ENCODE data around the gene SENP2.
"Not testable (repeated sequence)": the region's sequence is repeated elsewhere in the genome, so short reads cannot be mapped to it uniquely, and the experiment has no call there.

The SENP2 gene

GRCh38 chr3:185559706-185560090, 26.4 kb upstream of the SENP2 start:
- Histone ChIP-seq H3K36me3 (ENCODE audit: control insufficient read depth, insufficient read depth, low read length) (no peaks in the 10 kb centered on the region), H3K27me3 (ENCODE audit: control insufficient read depth, insufficient read depth, low read length) (no peaks in the 10 kb centered on the region), H3K4me1 (ENCODE audit: control insufficient read depth, insufficient read depth, low read length) (peaks cover 28% of the 10 kb centered on the region), H3K27ac (ENCODE audit: low read depth, low read length) (no peak overlapping the region), H3K9ac (ENCODE audit: low read depth, low read length) (no peak overlapping the region), H3K9me3 (ENCODE audit: control insufficient read depth, insufficient read depth, low read length) (no peaks in the 10 kb centered on the region), H3K4me3 (ENCODE audit: low read depth, low read length) (no peak overlapping the region)

- H3K9ac ChIP-seq (ENCODE audit: low read depth, low read length), result no peak overlapping the region
- H3K36me3 ChIP-seq (ENCODE audit: control insufficient read depth, insufficient read depth, low read length), result no peaks in the 10 kb centered on the region
- H3K27ac ChIP-seq (ENCODE audit: low read depth, low read length), result no peak overlapping the region
- no peaks in the 10 kb centered on the region for H3K9me3 ChIP-seq (ENCODE audit: control insufficient read depth, insufficient read depth, low read length)
- no peak overlapping the region for H3K4me3 ChIP-seq (ENCODE audit: low read depth, low read length)
- H3K4me1 ChIP-seq (ENCODE audit: control insufficient read depth, insufficient read depth, low read length), result peaks cover 28% of the 10 kb centered on the region
- no peaks in the 10 kb centered on the region for H3K27me3 ChIP-seq (ENCODE audit: control insufficient read depth, insufficient read depth, low read length)
Measured at GRCh38 chr3:185560676-185561075, 25.4 kb upstream of the SENP2 start.

- Histone ChIP-seq H3K9ac (ENCODE audit: low read depth, low read length) (no peak overlapping the region), H3K27me3 (ENCODE audit: control insufficient read depth, insufficient read depth, low read length) (no peaks in the 10 kb centered on the region), H3K36me3 (ENCODE audit: control insufficient read depth, insufficient read depth, low read length) (no peaks in the 10 kb centered on the region), H3K4me3 (ENCODE audit: low read depth, low read length) (no peak overlapping the region), H3K27ac (ENCODE audit: low read depth, low read length) (no peak overlapping the region), H3K9me3 (ENCODE audit: control insufficient read depth, insufficient read depth, low read length) (no peaks in the 10 kb centered on the region), H3K4me1 (ENCODE audit: control insufficient read depth, insufficient read depth, low read length) (peaks cover 28% of the 10 kb centered on the region)
Measured at GRCh38 chr3:185561374-185561943, 24.6 kb upstream of the SENP2 start.

- no peaks in the 10 kb centered on the region for H3K27me3 ChIP-seq (ENCODE audit: control insufficient read depth, insufficient read depth, low read length)
- H3K9ac ChIP-seq (ENCODE audit: low read depth, low read length), result no peak overlapping the region
- H3K9me3 ChIP-seq (ENCODE audit: control insufficient read depth, insufficient read depth, low read length), result no peaks in the 10 kb centered on the region
- H3K4me1 ChIP-seq (ENCODE audit: control insufficient read depth, insufficient read depth, low read length), result peaks cover 28% of the 10 kb centered on the region
- H3K4me3 ChIP-seq (ENCODE audit: low read depth, low read length), result no peak overlapping the region
- H3K36me3 ChIP-seq (ENCODE audit: control insufficient read depth, insufficient read depth, low read length), result no peaks in the 10 kb centered on the region
- peak overlapping the region; percentile 20 for H3K27ac ChIP-seq (ENCODE audit: low read depth, low read length)
Measured at GRCh38 chr3:185561958-185562357, 24.1 kb upstream of the SENP2 start.

- Histone ChIP-seq H3K27me3 (ENCODE audit: control insufficient read depth, insufficient read depth, low read length) (no peaks in the 10 kb centered on the region), H3K9me3 (ENCODE audit: control insufficient read depth, insufficient read depth, low read length) (peaks cover 11% of the 10 kb centered on the region), H3K4me1 (ENCODE audit: control insufficient read depth, insufficient read depth, low read length) (peaks cover 7% of the 10 kb centered on the region), H3K36me3 (ENCODE audit: control insufficient read depth, insufficient read depth, low read length) (no peaks in the 10 kb centered on the region), H3K27ac (ENCODE audit: low read depth, low read length) (no peak overlapping the region), H3K4me3 (ENCODE audit: low read depth, low read length) (no peak overlapping the region), H3K9ac (ENCODE audit: low read depth, low read length) (no peak overlapping the region)
Measured at GRCh38 chr3:185572183-185572582, 13.9 kb upstream of the SENP2 start.

- H3K9me3 ChIP-seq (ENCODE audit: control insufficient read depth, insufficient read depth, low read length), result peaks cover 11% of the 10 kb centered on the region
- H3K36me3 ChIP-seq (ENCODE audit: control insufficient read depth, insufficient read depth, low read length); H3K27me3 ChIP-seq (ENCODE audit: control insufficient read depth, insufficient read depth, low read length); H3K4me1 ChIP-seq (ENCODE audit: control insufficient read depth, insufficient read depth, low read length); H3K9ac ChIP-seq (ENCODE audit: low read depth, low read length); H3K27ac ChIP-seq (ENCODE audit: low read depth, low read length); H3K4me3 ChIP-seq (ENCODE audit: low read depth, low read length): not testable (repeated sequence)
Measured at GRCh38 chr3:185575108-185575869, 10.8 kb upstream of the SENP2 start.

- Histone ChIP-seq H3K4me1 (ENCODE audit: control insufficient read depth, insufficient read depth, low read length) (peaks cover 16% of the 10 kb centered on the region), H3K27ac (ENCODE audit: low read depth, low read length) (peak overlapping the region; percentile 99), H3K4me3 (ENCODE audit: low read depth, low read length) (peak overlapping the region; percentile 65), H3K27me3 (ENCODE audit: control insufficient read depth, insufficient read depth, low read length) (no peaks in the 10 kb centered on the region), H3K36me3 (ENCODE audit: control insufficient read depth, insufficient read depth, low read length) (no peaks in the 10 kb centered on the region), H3K9me3 (ENCODE audit: control insufficient read depth, insufficient read depth, low read length) (no peaks in the 10 kb centered on the region), H3K9ac (ENCODE audit: low read depth, low read length) (peak overlapping the region; percentile 87)
Measured at GRCh38 chr3:185582236-185582635, 3.9 kb upstream of the SENP2 start.

GRCh38 chr3:185582871-185583270, 3.2 kb upstream of the SENP2 start:
- Histone ChIP-seq H3K4me1 (ENCODE audit: control insufficient read depth, insufficient read depth, low read length) (peaks cover 16% of the 10 kb centered on the region), H3K36me3 (ENCODE audit: control insufficient read depth, insufficient read depth, low read length) (no peaks in the 10 kb centered on the region), H3K27ac (ENCODE audit: low read depth, low read length) (peak overlapping the region; percentile 99), H3K9me3 (ENCODE audit: control insufficient read depth, insufficient read depth, low read length) (no peaks in the 10 kb centered on the region), H3K4me3 (ENCODE audit: low read depth, low read length) (peak overlapping the region; percentile 65), H3K27me3 (ENCODE audit: control insufficient read depth, insufficient read depth, low read length) (no peaks in the 10 kb centered on the region), H3K9ac (ENCODE audit: low read depth, low read length) (peak overlapping the region; percentile 87)

GRCh38 chr3:185583925-185584324, 2.2 kb upstream of the SENP2 start:
- Histone ChIP-seq H3K9ac (ENCODE audit: low read depth, low read length) (peak overlapping the region; percentile 41; the same call in 1 of the 2 replicates), H3K27me3 (ENCODE audit: control insufficient read depth, insufficient read depth, low read length) (no peaks in the 10 kb centered on the region), H3K4me1 (ENCODE audit: control insufficient read depth, insufficient read depth, low read length) (peaks cover 22% of the 10 kb centered on the region), H3K36me3 (ENCODE audit: control insufficient read depth, insufficient read depth, low read length) (no peaks in the 10 kb centered on the region), H3K9me3 (ENCODE audit: control insufficient read depth, insufficient read depth, low read length) (no peaks in the 10 kb centered on the region), H3K27ac (ENCODE audit: low read depth, low read length) (peak overlapping the region; percentile 99), H3K4me3 (ENCODE audit: low read depth, low read length) (peak overlapping the region; percentile 65)

GRCh38 chr3:185584686-185585085, 1.4 kb upstream of the SENP2 start:
- Histone ChIP-seq H3K4me1 (ENCODE audit: control insufficient read depth, insufficient read depth, low read length) (peaks cover 24% of the 10 kb centered on the region), H3K27ac (ENCODE audit: low read depth, low read length) (no peak overlapping the region), H3K27me3 (ENCODE audit: control insufficient read depth, insufficient read depth, low read length) (no peaks in the 10 kb centered on the region), H3K4me3 (ENCODE audit: low read depth, low read length) (peak overlapping the region; percentile 58; the same call in 1 of the 2 replicates), H3K9ac (ENCODE audit: low read depth, low read length) (no peak overlapping the region), H3K9me3 (ENCODE audit: control insufficient read depth, insufficient read depth, low read length) (no peaks in the 10 kb centered on the region), H3K36me3 (ENCODE audit: control insufficient read depth, insufficient read depth, low read length) (no peaks in the 10 kb centered on the region)

- peak overlapping the region; percentile 79 for H3K27ac ChIP-seq (ENCODE audit: low read depth, low read length)
Measured at GRCh38 chr3:185585518-185585858, 607 bp upstream of the SENP2 start.

More at GRCh38 chr3:185585518-185585858, 607 bp upstream of the SENP2 start:
- Histone ChIP-seq H3K4me1 (ENCODE audit: control insufficient read depth, insufficient read depth, low read length) (peaks cover 24% of the 10 kb centered on the region), H3K4me3 (ENCODE audit: low read depth, low read length) (peak overlapping the region; percentile 58), H3K9me3 (ENCODE audit: control insufficient read depth, insufficient read depth, low read length) (no peaks in the 10 kb centered on the region), H3K27me3 (ENCODE audit: control insufficient read depth, insufficient read depth, low read length) (no peaks in the 10 kb centered on the region), H3K9ac (ENCODE audit: low read depth, low read length) (peak overlapping the region; percentile 42; the same call in 1 of the 2 replicates), H3K36me3 (ENCODE audit: control insufficient read depth, insufficient read depth, low read length) (no peaks in the 10 kb centered on the region)

Measured in HUES48 (cell line).